Upper lobe of right lung (tissue), 1 donor: Measurements from ENCODE around the gene HNF4A. TPM values are rescaled to one million over a fixed set of nuclear protein-coding genes. Genes with fewer than 3 reads are reported as not detected.

Experiments used
- ATAC-seq: fragments of 200-7000 bp; cut with Tn5 transposase; one replicate; pipeline ENCODE4 v1.9.1; 2020; ENCODE audit warnings: mild to moderate bottlenecking, moderate library complexity
- DNase-seq: peaks from one replicate; pipeline ENCODE4 v3.0.0-alpha.2; 2020
- H3K27ac ChIP-seq: fragments of 200-600 bp; one replicate; pipeline ENCODE4 v1.8.0; 2022
- H3K27me3 ChIP-seq: fragments of 200-600 bp; one replicate; pipeline ENCODE4 v1.8.0; 2022; ENCODE audit warnings: mild to moderate bottlenecking
- H3K36me3 ChIP-seq: fragments of 200-600 bp; one replicate; pipeline ENCODE4 v1.8.0; 2022
- H3K4me1 ChIP-seq: fragments of 200-600 bp; one replicate; pipeline ENCODE4 v1.8.0; 2022
- H3K4me3 ChIP-seq: fragments of 200-600 bp; one replicate; pipeline ENCODE4 v1.8.0; 2022; ENCODE audit warnings: mild to moderate bottlenecking
- H3K9me3 ChIP-seq: fragments of 200-600 bp; one replicate; pipeline ENCODE4 v1.8.0; 2022
- intact Hi-C: fragments of 100-400 bp; cut with DNase I; formaldehyde crosslinking; loops from one replicate; pipeline ENCODE4 v1.11.0; 2022
- total RNA-seq: library from RNA; stranded (reverse); fragmentation: NEBNext Ultra II Directional; extraction: Animal tissue kit (Norgen Biotek cat#: 25700); gene quantifications from one replicate; pipeline ENCODE4 v1.2.1, GENCODE V29; 2021
- TF ChIP-seq, protein P1 (sequence below): fragments of 200-600 bp; IDR thresholded peaks from one replicate; pipeline ENCODE4 v1.8.0; 2022; ENCODE audit warnings: antibody characterized with exemption
- donor health status: DM: no; HTN: yes; CAD: no; lungs with severe emphysema.

The HNF4A gene
- total RNA-seq, 1 donor from 2014 or later, result 0.20 TPM

DNA sequence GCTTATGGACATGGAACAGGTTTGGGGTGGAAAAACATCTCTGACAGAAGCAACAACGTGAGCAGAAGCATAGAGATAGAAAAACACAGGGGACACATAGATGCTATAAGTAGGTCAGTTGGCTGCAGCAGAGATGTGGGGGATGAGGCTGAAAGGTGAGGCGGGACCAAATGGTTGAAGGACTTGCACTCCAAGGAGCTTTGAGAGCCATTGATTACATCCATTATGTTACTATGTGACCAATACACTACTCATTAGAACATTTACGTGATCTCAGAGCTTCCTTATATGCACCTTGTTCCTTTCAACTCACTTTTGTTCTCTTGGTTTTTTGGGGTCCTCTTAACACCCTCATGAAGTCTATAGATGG lies 72.3 kb downstream of the HNF4A start:
- peaks cover 11% of the 10 kb centered on the region for H3K27me3 ChIP-seq
- no peak overlapping the region for H3K27ac ChIP-seq
- TF ChIP-seq, protein P1, sequence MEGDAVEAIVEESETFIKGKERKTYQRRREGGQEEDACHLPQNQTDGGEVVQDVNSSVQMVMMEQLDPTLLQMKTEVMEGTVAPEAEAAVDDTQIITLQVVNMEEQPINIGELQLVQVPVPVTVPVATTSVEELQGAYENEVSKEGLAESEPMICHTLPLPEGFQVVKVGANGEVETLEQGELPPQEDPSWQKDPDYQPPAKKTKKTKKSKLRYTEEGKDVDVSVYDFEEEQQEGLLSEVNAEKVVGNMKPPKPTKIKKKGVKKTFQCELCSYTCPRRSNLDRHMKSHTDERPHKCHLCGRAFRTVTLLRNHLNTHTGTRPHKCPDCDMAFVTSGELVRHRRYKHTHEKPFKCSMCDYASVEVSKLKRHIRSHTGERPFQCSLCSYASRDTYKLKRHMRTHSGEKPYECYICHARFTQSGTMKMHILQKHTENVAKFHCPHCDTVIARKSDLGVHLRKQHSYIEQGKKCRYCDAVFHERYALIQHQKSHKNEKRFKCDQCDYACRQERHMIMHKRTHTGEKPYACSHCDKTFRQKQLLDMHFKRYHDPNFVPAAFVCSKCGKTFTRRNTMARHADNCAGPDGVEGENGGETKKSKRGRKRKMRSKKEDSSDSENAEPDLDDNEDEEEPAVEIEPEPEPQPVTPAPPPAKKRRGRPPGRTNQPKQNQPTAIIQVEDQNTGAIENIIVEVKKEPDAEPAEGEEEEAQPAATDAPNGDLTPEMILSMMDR, result no peak
- no peaks in the 10 kb centered on the region for H3K9me3 ChIP-seq
- H3K4me3 ChIP-seq, result no peak overlapping the region
- DNase-seq (no peak), ATAC-seq (no peak)
- intact Hi-C loops, result no loop called here
- H3K4me1 ChIP-seq, result no peaks in the 10 kb centered on the region
- no peaks in the 10 kb centered on the region for H3K36me3 ChIP-seq

DNA sequence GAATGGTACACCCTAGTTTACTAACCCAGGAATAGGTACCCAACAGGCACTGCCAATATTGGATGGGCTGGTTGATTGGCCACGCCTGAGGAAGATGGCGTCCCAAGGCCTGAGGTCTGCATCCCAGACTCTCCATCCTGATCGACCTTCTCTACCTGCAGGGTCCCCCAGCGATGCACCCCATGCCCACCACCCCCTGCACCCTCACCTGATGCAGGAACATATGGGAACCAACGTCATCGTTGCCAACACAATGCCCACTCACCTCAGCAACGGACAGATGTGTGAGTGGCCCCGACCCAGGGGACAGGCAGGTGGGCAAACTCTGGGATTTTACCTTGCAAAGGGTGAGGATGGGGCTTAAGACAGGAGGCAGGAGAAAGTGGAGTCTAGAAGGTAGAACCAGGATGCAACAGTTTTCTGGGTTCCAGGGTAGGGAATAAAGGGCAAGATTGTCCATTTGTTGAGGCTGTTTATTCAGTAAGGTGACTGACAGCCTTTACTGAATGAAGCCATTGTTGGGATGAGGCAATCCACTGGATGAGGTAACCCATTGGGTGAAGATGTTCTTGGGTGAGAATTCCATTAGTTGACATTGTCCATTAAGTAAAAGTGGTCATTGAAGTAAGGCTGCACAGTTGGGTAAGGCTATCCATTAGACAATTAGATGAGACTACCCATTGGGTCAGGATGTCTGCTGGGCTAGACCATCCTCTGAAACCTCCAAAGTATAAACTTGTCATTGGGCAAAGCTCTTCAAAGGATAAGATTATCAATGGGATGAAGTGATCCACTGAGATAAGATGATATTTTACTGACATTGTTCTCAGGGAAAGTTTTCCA lies 72.9 kb downstream of the HNF4A start:
- no peak overlapping the region for H3K4me3 ChIP-seq
- H3K27me3 ChIP-seq, result peaks cover 11% of the 10 kb centered on the region

DNA sequence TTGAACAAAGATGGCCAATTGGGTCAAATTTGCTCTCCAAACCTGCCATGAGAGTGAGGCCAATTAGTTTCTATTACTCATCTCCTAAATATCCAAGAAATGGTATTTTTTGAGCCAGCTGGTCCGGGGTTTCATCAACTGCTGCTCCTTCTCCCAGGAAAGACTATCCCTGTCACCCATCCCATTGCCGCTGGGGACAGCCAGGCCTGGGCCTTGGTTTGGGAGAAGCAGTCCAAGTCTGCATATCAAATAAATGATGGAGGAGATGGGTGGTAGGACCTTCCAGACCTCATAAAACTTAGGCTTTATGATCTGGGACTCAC lies 73.5 kb downstream of the HNF4A start:
- Histone ChIP-seq H3K27me3 (peaks cover 8% of the 10 kb centered on the region), H3K27ac (no peak overlapping the region), H3K4me1 (no peaks in the 10 kb centered on the region), H3K4me3 (no peak overlapping the region), H3K9me3 (no peaks in the 10 kb centered on the region), H3K36me3 (no peaks in the 10 kb centered on the region)
- ATAC-seq (no peak), DNase-seq (no peak)
- intact Hi-C loops, result no loop called here
- TF ChIP-seq, protein P1, result no peak

More for the DNA sequence above, 72.9 kb downstream of the HNF4A start:
- no peaks in the 10 kb centered on the region for H3K36me3 ChIP-seq
- no peak overlapping the region for H3K27ac ChIP-seq
- DNase-seq (no peak), ATAC-seq (no peak)
- H3K4me1 ChIP-seq, result no peaks in the 10 kb centered on the region
- intact Hi-C loops, result no loop called here
- H3K9me3 ChIP-seq, result no peaks in the 10 kb centered on the region
- TF ChIP-seq, protein P1, result no peak

DNA sequence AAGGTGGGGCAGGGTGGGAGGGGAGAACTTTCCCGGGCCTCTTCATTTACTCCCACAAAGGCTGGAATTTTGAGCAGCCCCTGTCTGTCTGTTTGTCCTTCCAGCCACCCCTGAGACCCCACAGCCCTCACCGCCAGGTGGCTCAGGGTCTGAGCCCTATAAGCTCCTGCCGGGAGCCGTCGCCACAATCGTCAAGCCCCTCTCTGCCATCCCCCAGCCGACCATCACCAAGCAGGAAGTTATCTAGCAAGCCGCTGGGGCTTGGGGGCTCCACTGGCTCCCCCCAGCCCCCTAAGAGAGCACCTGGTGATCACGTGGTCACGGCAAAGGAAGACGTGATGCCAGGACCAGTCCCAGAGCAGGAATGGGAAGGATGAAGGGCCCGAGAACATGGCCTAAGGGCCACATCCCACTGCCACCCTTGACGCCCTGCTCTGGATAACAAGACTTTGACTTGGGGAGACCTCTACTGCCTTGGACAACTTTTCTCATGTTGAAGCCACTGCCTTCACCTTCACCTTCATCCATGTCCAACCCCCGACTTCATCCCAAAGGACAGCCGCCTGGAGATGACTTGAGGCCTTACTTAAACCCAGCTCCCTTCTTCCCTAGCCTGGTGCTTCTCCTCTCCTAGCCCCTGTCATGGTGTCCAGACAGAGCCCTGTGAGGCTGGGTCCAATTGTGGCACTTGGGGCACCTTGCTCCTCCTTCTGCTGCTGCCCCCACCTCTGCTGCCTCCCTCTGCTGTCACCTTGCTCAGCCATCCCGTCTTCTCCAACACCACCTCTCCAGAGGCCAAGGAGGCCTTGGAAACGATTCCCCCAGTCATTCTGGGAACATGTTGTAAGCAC lies 74.1 kb downstream of the HNF4A start:
- TF ChIP-seq, protein P1, result no peak
- no peak for DNase-seq

DNA sequence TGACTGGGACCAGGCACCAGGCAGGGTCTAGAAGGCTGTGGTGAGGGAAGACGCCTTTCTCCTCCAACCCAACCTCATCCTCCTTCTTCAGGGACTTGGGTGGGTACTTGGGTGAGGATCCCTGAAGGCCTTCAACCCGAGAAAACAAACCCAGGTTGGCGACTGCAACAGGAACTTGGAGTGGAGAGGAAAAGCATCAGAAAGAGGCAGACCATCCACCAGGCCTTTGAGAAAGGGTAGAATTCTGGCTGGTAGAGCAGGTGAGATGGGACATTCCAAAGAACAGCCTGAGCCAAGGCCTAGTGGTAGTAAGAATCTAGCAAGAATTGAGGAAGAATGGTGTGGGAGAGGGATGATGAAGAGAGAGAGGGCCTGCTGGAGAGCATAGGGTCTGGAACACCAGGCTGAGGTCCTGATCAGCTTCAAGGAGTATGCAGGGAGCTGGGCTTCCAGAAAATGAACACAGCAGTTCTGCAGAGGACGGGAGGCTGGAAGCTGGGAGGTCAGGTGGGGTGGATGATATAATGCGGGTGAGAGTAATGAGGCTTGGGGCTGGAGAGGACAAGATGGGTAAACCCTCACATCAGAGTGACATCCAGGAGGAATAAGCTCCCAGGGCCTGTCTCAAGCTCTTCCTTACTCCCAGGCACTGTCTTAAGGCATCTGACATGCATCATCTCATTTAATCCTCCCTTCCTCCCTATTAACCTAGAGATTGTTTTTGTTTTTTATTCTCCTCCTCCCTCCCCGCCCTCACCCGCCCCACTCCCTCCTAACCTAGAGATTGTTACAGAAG lies 75.0 kb downstream of the HNF4A start:
- no peaks in the 10 kb centered on the region for H3K4me1 ChIP-seq
- peaks cover 4% of the 10 kb centered on the region for H3K27me3 ChIP-seq
- no peak for ATAC-seq
- no peaks in the 10 kb centered on the region for H3K36me3 ChIP-seq
- no peaks in the 10 kb centered on the region for H3K9me3 ChIP-seq
- intact Hi-C loops, result no loop called here
- TF ChIP-seq, protein P1, result no peak
- H3K27ac ChIP-seq, result no peak overlapping the region
- H3K4me3 ChIP-seq, result no peak overlapping the region
- no peak for DNase-seq

More for the DNA sequence above, 74.1 kb downstream of the HNF4A start:
- no peak for ATAC-seq
- Histone ChIP-seq H3K36me3 (no peaks in the 10 kb centered on the region), H3K27me3 (peaks cover 4% of the 10 kb centered on the region), H3K4me3 (no peak overlapping the region), H3K4me1 (no peaks in the 10 kb centered on the region), H3K27ac (no peak overlapping the region), H3K9me3 (no peaks in the 10 kb centered on the region)
- intact Hi-C loops, result no loop called here
